Measurements from ENCODE around the gene FAM53B.

The FAM53B gene

DNA sequence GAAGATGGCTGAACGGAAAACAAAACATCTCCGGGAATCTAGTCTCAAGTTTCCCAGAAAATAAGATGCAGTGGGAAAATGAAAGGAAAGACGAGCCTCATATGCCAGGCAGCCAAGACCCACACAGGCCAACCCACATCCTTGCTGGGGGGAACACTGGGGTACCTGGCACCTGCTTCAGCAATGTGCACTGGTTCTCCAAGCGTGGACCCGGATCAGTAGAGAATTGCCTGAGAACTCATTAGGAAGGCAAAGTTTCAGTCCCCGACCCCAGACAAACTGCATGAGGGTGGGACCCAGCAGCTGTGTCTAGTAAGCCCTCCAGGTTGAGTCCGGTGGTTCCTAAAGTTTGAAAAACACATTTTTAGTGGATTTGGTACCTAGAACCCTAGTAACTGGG, 18.4 kb downstream of the FAM53B start:
- Histone ChIP-seq H3K9me3 (ENCODE audit: control insufficient read depth, insufficient read depth, low read depth, low read length) (no peaks in the 10 kb centered on the region), H3K27ac (ENCODE audit: extremely low read depth, low read depth, low read length) (no peak overlapping the region), H3K36me3 (ENCODE audit: control insufficient read depth in 2 of 2, insufficient read depth in 1 of 2, low read length in 2 of 2) (peaks cover 2 to 34% of the 10 kb centered on the region in 2 experiments; a peak in 2 of 3 replicates), H3K4me3 (ENCODE audit: low read depth, low read length) (no peak overlapping the region), H3K4me1 (ENCODE audit: control insufficient read depth, insufficient read depth, low read length) (no peaks in the 10 kb centered on the region)
- ChIA-PET CTCF (interaction anchor here (0.6 to 1.0 kb wide), 3 partner anchors 11 to 233 kb away, joined by 3 to 6 read pairs (median 4); no protein-coding TSS in a partner anchor), POLR2A (no interaction called here)
- TF ChIP-seq ZNF747 (tag by site-specific recombination; IDR thresholded peaks at IDR 0.05): no peak
- TF ChIP-seq SCRT2 (tag by site-specific recombination; IDR thresholded peaks at IDR 0.05): no peak
- TF ChIP-seq, protein P1, sequence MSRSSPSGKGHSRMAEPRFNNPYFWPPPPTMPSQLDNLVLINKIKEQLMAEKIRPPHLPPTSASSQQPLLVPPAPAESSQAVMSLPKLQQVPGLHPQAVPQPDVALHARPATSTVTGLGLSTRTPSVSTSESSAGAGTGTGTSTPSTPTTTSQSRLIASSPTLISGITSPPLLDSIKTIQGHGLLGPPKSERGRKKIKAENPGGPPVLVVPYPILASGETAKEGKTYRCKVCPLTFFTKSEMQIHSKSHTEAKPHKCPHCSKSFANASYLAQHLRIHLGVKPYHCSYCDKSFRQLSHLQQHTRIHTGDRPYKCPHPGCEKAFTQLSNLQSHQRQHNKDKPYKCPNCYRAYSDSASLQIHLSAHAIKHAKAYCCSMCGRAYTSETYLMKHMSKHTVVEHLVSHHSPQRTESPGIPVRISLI (tag by site-specific recombination; IDR thresholded peaks at IDR 0.05): no peak

DNA sequence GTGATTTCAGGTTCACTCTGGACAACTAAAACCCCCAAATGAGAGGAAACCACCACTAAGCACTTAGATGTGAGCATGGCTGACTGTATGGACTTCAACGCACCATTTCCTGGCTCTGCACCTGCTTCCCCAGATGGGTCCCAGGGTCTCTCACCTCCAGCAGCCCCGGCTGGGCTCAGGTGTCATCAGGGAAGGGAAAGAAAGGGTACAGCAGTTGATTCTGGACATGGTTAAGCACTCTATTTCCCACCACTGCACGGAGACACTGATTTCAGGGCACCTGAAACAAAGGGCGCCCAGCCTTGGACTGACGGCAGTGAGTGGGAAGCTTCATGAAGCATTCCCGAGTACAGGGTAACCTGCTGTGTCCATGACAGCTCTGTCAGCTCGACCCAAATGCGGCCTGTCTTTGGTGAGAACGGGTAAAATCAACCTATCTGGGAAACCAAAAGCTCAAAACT, 19.0 kb downstream of the FAM53B start:
- Histone ChIP-seq H3K4me3 (ENCODE audit: low read depth, low read length) (no peak overlapping the region), H3K36me3 (ENCODE audit: control insufficient read depth in 2 of 2, insufficient read depth in 1 of 2, low read length in 2 of 2) (peaks cover 3 to 33% of the 10 kb centered on the region in 2 experiments; a peak in 2 of 3 replicates), H3K27ac (ENCODE audit: extremely low read depth, low read depth, low read length) (no peak overlapping the region), H3K9me3 (ENCODE audit: control insufficient read depth, insufficient read depth, low read depth, low read length) (no peaks in the 10 kb centered on the region), H3K4me1 (ENCODE audit: control insufficient read depth, insufficient read depth, low read length) (no peaks in the 10 kb centered on the region)
- TF ChIP-seq ZNF785 (tag by site-specific recombination; IDR thresholded peaks at IDR 0.05) (no peak), GLI2 (tag by site-specific recombination; IDR thresholded peaks at IDR 0.05; ENCODE audit: borderline replicate concordance, low read depth) (no peak), ZNF174 (tag by site-specific recombination; IDR thresholded peaks at IDR 0.05) (no peak), ZXDB (tag by site-specific recombination; IDR thresholded peaks at IDR 0.05) (no peak), HOXC10 (CRISPR knock-in tag; IDR thresholded peaks at IDR 0.05) (no peak), ZNF155 (tag by site-specific recombination; IDR thresholded peaks at IDR 0.05) (no peak), ZNF350 (tag by site-specific recombination; IDR thresholded peaks at IDR 0.05) (no peak), ZNF596 (tag by site-specific recombination; IDR thresholded peaks at IDR 0.05) (no peak), ZNF138 (tag by site-specific recombination; IDR thresholded peaks at IDR 0.05; ENCODE audit: borderline replicate concordance) (no peak), ZNF248 (tag by site-specific recombination; IDR thresholded peaks at IDR 0.05) (no peak), ZNF571 (tag by site-specific recombination; IDR thresholded peaks at IDR 0.05) (no peak), ZNF426 (tag by site-specific recombination; IDR thresholded peaks at IDR 0.05) (no peak), ZBTB48 (tag by site-specific recombination; IDR thresholded peaks at IDR 0.05) (no peak), SALL2 (tag by site-specific recombination; IDR thresholded peaks at IDR 0.05; ENCODE audit: borderline replicate concordance) (no peak)
- TF ChIP-seq, protein P2, sequence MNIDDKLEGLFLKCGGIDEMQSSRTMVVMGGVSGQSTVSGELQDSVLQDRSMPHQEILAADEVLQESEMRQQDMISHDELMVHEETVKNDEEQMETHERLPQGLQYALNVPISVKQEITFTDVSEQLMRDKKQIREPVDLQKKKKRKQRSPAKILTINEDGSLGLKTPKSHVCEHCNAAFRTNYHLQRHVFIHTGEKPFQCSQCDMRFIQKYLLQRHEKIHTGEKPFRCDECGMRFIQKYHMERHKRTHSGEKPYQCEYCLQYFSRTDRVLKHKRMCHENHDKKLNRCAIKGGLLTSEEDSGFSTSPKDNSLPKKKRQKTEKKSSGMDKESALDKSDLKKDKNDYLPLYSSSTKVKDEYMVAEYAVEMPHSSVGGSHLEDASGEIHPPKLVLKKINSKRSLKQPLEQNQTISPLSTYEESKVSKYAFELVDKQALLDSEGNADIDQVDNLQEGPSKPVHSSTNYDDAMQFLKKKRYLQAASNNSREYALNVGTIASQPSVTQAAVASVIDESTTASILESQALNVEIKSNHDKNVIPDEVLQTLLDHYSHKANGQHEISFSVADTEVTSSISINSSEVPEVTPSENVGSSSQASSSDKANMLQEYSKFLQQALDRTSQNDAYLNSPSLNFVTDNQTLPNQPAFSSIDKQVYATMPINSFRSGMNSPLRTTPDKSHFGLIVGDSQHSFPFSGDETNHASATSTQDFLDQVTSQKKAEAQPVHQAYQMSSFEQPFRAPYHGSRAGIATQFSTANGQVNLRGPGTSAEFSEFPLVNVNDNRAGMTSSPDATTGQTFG (tag by site-specific recombination; IDR thresholded peaks at IDR 0.05; ENCODE audit: borderline replicate concordance): no peak
- TF ChIP-seq, protein P3, sequence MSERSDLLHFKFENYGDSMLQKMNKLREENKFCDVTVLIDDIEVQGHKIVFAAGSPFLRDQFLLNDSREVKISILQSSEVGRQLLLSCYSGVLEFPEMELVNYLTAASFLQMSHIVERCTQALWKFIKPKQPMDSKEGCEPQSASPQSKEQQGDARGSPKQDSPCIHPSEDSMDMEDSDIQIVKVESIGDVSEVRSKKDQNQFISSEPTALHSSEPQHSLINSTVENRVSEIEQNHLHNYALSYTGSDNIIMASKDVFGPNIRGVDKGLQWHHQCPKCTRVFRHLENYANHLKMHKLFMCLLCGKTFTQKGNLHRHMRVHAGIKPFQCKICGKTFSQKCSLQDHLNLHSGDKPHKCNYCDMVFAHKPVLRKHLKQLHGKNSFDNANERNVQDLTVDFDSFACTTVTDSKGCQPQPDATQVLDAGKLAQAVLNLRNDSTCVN (tag by site-specific recombination; optimal IDR thresholded peaks at IDR 0.05): no peak
- TF ChIP-seq, protein P4, sequence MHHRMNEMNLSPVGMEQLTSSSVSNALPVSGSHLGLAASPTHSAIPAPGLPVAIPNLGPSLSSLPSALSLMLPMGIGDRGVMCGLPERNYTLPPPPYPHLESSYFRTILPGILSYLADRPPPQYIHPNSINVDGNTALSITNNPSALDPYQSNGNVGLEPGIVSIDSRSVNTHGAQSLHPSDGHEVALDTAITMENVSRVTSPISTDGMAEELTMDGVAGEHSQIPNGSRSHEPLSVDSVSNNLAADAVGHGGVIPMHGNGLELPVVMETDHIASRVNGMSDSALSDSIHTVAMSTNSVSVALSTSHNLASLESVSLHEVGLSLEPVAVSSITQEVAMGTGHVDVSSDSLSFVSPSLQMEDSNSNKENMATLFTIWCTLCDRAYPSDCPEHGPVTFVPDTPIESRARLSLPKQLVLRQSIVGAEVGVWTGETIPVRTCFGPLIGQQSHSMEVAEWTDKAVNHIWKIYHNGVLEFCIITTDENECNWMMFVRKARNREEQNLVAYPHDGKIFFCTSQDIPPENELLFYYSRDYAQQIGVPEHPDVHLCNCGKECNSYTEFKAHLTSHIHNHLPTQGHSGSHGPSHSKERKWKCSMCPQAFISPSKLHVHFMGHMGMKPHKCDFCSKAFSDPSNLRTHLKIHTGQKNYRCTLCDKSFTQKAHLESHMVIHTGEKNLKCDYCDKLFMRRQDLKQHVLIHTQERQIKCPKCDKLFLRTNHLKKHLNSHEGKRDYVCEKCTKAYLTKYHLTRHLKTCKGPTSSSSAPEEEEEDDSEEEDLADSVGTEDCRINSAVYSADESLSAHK (tag by site-specific recombination; IDR thresholded peaks at IDR 0.05): no peak
- TF ChIP-seq, protein P5, sequence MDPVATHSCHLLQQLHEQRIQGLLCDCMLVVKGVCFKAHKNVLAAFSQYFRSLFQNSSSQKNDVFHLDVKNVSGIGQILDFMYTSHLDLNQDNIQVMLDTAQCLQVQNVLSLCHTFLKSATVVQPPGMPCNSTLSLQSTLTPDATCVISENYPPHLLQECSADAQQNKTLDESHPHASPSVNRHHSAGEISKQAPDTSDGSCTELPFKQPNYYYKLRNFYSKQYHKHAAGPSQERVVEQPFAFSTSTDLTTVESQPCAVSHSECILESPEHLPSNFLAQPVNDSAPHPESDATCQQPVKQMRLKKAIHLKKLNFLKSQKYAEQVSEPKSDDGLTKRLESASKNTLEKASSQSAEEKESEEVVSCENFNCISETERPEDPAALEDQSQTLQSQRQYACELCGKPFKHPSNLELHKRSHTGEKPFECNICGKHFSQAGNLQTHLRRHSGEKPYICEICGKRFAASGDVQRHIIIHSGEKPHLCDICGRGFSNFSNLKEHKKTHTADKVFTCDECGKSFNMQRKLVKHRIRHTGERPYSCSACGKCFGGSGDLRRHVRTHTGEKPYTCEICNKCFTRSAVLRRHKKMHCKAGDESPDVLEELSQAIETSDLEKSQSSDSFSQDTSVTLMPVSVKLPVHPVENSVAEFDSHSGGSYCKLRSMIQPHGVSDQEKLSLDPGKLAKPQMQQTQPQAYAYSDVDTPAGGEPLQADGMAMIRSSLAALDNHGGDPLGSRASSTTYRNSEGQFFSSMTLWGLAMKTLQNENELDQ (tag by site-specific recombination; IDR thresholded peaks at IDR 0.05; ENCODE audit: low read depth): no peak
- TF ChIP-seq, protein P6, sequence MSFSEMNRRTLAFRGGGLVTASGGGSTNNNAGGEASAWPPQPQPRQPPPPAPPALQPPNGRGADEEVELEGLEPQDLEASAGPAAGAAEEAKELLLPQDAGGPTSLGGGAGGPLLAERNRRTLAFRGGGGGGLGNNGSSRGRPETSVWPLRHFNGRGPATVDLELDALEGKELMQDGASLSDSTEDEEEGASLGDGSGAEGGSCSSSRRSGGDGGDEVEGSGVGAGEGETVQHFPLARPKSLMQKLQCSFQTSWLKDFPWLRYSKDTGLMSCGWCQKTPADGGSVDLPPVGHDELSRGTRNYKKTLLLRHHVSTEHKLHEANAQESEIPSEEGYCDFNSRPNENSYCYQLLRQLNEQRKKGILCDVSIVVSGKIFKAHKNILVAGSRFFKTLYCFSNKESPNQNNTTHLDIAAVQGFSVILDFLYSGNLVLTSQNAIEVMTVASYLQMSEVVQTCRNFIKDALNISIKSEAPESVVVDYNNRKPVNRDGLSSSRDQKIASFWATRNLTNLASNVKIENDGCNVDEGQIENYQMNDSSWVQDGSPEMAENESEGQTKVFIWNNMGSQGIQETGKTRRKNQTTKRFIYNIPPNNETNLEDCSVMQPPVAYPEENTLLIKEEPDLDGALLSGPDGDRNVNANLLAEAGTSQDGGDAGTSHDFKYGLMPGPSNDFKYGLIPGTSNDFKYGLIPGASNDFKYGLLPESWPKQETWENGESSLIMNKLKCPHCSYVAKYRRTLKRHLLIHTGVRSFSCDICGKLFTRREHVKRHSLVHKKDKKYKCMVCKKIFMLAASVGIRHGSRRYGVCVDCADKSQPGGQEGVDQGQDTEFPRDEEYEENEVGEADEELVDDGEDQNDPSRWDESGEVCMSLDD (tag by site-specific recombination; IDR thresholded peaks at IDR 0.05): no peak
- POLR2A ChIA-PET: no interaction called here
- CTCF ChIA-PET: interaction anchor here (0.6 to 1.0 kb wide), 2 partner anchors 16 to 763 kb away, joined by 3 to 4 read pairs; no protein-coding TSS in a partner anchor
